WTC11 (cell line): ENCODE data around the gene CAB39. TPM values are rescaled to one million over a fixed set of nuclear protein-coding genes. Genes with fewer than 3 reads are reported as not detected.

Experiments
- ATAC-seq: fragments of 200-7000 bp; cut with Tn5 transposase; 2 replicates; pipeline ENCODE4 v1.10.0; 2021; ENCODE audit warnings: mild to moderate bottlenecking, moderate library complexity
- CTCF ChIA-PET: fragments of 300-600 bp; sonication (Branson Sonifier 250); formaldehyde crosslinking; loops from one replicate; lab custom pipeline; 2021; ENCODE audit warnings: antibody characterized with exemption; lab: Charles Lee
- POLR2A ChIA-PET: fragments of 350-600 bp; sonication (Branson Sonifier 250); formaldehyde crosslinking; loops from one replicate; lab custom pipeline; 2021; ENCODE audit warnings: antibody characterized with exemption; lab: Charles Lee
- DNase-seq: peaks from one replicate; pipeline ENCODE4 v3.0.0; 2021; ENCODE audit warnings: low spot score
- H3K27ac Mint-ChIP-seq: 2 replicates; pipeline ENCODE4 v1.8.0; 2021; ENCODE audit warnings: mixed read lengths
- H3K27me3 Mint-ChIP-seq: 2 replicates; pipeline ENCODE4 v1.8.0; 2021; ENCODE audit warnings: low read depth, mild to moderate bottlenecking, moderate library complexity, mixed read lengths
- H3K36me3 Mint-ChIP-seq: 2 replicates; pipeline ENCODE4 v1.8.0; 2021; ENCODE audit warnings: mixed read lengths
- H3K4me1 Mint-ChIP-seq: 2 replicates; pipeline ENCODE4 v1.8.0; 2022; ENCODE audit warnings: mixed read lengths
- H3K4me3 Mint-ChIP-seq: 2 replicates; pipeline ENCODE4 v1.8.0; 2021; ENCODE audit warnings: mild to moderate bottlenecking, moderate library complexity, mixed read lengths
- H3K9me3 Mint-ChIP-seq: 2 replicates; pipeline ENCODE4 v1.8.0; 2021; ENCODE audit warnings: mixed read lengths
- AFF4 ChIP-seq: sonication (generic); formaldehyde crosslinking; IDR thresholded peaks from 2 replicates; pipeline ENCODE4 v1.8.1; 2023; ENCODE audit warnings: mild to moderate bottlenecking, missing genetic modification reagents, borderline replicate concordance
- ATF6 ChIP-seq: sonication (generic); formaldehyde crosslinking; IDR thresholded peaks from 2 replicates; pipeline ENCODE4 v1.8.1; 2023; ENCODE audit warnings: mild to moderate bottlenecking, missing genetic modification reagents
- CBFB ChIP-seq: sonication (generic); formaldehyde crosslinking; IDR thresholded peaks from 2 replicates; pipeline ENCODE4 v1.8.1; 2022; ENCODE audit warnings: mild to moderate bottlenecking, low read depth, missing genetic modification reagents
- CREB1 ChIP-seq: sonication (generic); formaldehyde crosslinking; IDR thresholded peaks from 2 replicates; pipeline ENCODE4 v1.8.0; 2023; ENCODE audit warnings: mild to moderate bottlenecking, missing genetic modification reagents
- CREM ChIP-seq: sonication (generic); formaldehyde crosslinking; IDR thresholded peaks from 2 replicates; pipeline ENCODE4 v1.8.1; 2022; ENCODE audit warnings: mild to moderate bottlenecking, missing genetic modification reagents, moderate library complexity
- E2F4 ChIP-seq: sonication (generic); formaldehyde crosslinking; IDR thresholded peaks from 2 replicates; pipeline ENCODE4 v1.8.1; 2022; ENCODE audit warnings: low read depth, mild to moderate bottlenecking, moderate library complexity, missing genetic modification reagents, borderline replicate concordance
- GABPB1 ChIP-seq: sonication (generic); formaldehyde crosslinking; IDR thresholded peaks from 2 replicates; pipeline ENCODE4 v1.8.1; 2023; ENCODE audit warnings: mild to moderate bottlenecking, missing genetic modification reagents
- IRF2 ChIP-seq: sonication (generic); formaldehyde crosslinking; IDR thresholded peaks from 2 replicates; pipeline ENCODE4 v1.8.0; 2022; ENCODE audit warnings: low read depth, missing genetic modification reagents, borderline replicate concordance
- JAZF1 ChIP-seq: fragments of 250-450 bp; sonication (Bioruptor Pico); IDR thresholded peaks from 2 replicates; pipeline ENCODE4 v1.9.0; 2021; ENCODE audit warnings: moderate library complexity, mild to moderate bottlenecking, inconsistent platforms
- SMAD4 ChIP-seq: sonication (generic); formaldehyde crosslinking; IDR thresholded peaks from 2 replicates; pipeline ENCODE4 v1.8.0; 2022; ENCODE audit warnings: mild to moderate bottlenecking, missing genetic modification reagents
- ZBTB21 ChIP-seq: sonication (generic); formaldehyde crosslinking; IDR thresholded peaks from 2 replicates; pipeline ENCODE4 v1.8.1; 2023; ENCODE audit warnings: mild to moderate bottlenecking, missing genetic modification reagents, borderline replicate concordance
- ZMAT4 ChIP-seq: fragments of 250-450 bp; sonication (Bioruptor Pico); IDR thresholded peaks from 2 replicates; pipeline ENCODE4 v1.9.0; 2021; ENCODE audit warnings: mild to moderate bottlenecking
- ZNF121 ChIP-seq: sonication (generic); formaldehyde crosslinking; IDR thresholded peaks from 2 replicates; pipeline ENCODE4 v1.8.0; 2023; ENCODE audit warnings: missing genetic modification reagents
- ZNF219 ChIP-seq: sonication (generic); formaldehyde crosslinking; IDR thresholded peaks from 2 replicates; pipeline ENCODE4 v1.8.0; 2023; ENCODE audit warnings: missing genetic modification reagents, mild to moderate bottlenecking, borderline replicate concordance
- ZNF423 ChIP-seq: fragments of 250-450 bp; sonication (Bioruptor Pico); IDR thresholded peaks from 2 replicates; pipeline ENCODE4 v2.1.2; 2022; ENCODE audit warnings: mild to moderate bottlenecking, moderate library complexity
- ZSCAN18 ChIP-seq: fragments of 250-450 bp; sonication (Bioruptor Pico); IDR thresholded peaks from 2 replicates; pipeline ENCODE4 v2.1.2; 2022; ENCODE audit warnings: mild to moderate bottlenecking, moderate library complexity
- total RNA-seq: library from RNA; stranded (reverse); gene quantifications from 3 replicates; pipeline ENCODE4 v1.2.3, GENCODE V29; 2021
- TF ChIP-seq, protein P1 (sequence below): sonication (generic); formaldehyde crosslinking; IDR thresholded peaks from 2 replicates; pipeline ENCODE4 v1.8.0; 2022; ENCODE audit warnings: mild to moderate bottlenecking, missing genetic modification reagents
- TF ChIP-seq, protein P2 (sequence below): sonication (generic); formaldehyde crosslinking; IDR thresholded peaks from 2 replicates; pipeline ENCODE4 v1.8.0; 2022; ENCODE audit warnings: mild to moderate bottlenecking, missing genetic modification reagents
- TF ChIP-seq, protein P3 (sequence below): sonication (generic); formaldehyde crosslinking; conservative IDR thresholded peaks from 2 replicates; pipeline ENCODE4 v1.8.1; 2023; ENCODE audit warnings: mild to moderate bottlenecking, low read depth, missing genetic modification reagents, moderate library complexity

CAB39 gene
- total RNA-seq, 1 experiment from 2014 or later: 36.9 TPM

- TF ChIP-seq, protein P1, sequence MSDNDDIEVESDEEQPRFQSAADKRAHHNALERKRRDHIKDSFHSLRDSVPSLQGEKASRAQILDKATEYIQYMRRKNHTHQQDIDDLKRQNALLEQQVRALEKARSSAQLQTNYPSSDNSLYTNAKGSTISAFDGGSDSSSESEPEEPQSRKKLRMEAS: no peak
- TF ChIP-seq SMAD4 (CRISPR knock-in tag): no peak
- TF ChIP-seq, all 79 proteins: peak for 0
Observed at GRCh38 chr2:230677201-230677946, 35.3 kb upstream of the CAB39 start (continued).

DNA sequence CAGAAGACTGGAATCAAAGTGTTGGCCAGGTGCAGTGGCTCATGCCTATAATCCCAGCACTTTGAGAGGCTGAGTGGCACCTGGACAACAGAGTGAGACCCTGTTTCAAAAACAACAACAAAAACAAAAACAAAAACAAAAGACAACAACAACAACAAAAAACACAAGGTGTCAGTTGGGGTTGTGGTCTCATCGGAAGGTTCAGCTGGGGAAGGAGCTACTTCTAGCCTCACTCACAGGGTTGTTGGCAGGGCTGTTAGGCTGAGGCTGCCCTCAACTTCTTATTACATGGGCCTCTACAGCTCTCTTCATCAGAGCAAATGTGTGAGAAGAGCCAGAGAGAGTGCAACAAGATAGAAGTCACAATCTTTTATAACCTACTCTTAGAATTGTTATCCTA lies 34.6 kb upstream of the CAB39 start:
- no peak for ATAC-seq
- POLR2A ChIA-PET: no interaction called here
- Mint-ChIP-seq H3K27ac (no peak overlapping the region), H3K9me3 (peaks cover 19% of the 10 kb centered on the region), H3K4me1 (no peaks in the 10 kb centered on the region), H3K36me3 (peaks cover 10% of the 10 kb centered on the region), H3K27me3 (peaks cover 7% of the 10 kb centered on the region), H3K4me3 (no peak overlapping the region)
- no peak for TF ChIP-seq GABPB1 (CRISPR knock-in tag)
- TF ChIP-seq CREB1 (CRISPR knock-in tag): no peak
- TF ChIP-seq JAZF1 (CRISPR knock-in tag): no peak
- TF ChIP-seq AFF4 (CRISPR knock-in tag): no peak
- TF ChIP-seq ATF6: no peak
- TF ChIP-seq CREM (CRISPR knock-in tag): no peak
- TF ChIP-seq, protein P1: no peak
- TF ChIP-seq CBFB (CRISPR knock-in tag): no peak
- no peak for TF ChIP-seq ZSCAN18
- TF ChIP-seq ZMAT4 (CRISPR knock-in tag): no peak
- TF ChIP-seq, protein P2, sequence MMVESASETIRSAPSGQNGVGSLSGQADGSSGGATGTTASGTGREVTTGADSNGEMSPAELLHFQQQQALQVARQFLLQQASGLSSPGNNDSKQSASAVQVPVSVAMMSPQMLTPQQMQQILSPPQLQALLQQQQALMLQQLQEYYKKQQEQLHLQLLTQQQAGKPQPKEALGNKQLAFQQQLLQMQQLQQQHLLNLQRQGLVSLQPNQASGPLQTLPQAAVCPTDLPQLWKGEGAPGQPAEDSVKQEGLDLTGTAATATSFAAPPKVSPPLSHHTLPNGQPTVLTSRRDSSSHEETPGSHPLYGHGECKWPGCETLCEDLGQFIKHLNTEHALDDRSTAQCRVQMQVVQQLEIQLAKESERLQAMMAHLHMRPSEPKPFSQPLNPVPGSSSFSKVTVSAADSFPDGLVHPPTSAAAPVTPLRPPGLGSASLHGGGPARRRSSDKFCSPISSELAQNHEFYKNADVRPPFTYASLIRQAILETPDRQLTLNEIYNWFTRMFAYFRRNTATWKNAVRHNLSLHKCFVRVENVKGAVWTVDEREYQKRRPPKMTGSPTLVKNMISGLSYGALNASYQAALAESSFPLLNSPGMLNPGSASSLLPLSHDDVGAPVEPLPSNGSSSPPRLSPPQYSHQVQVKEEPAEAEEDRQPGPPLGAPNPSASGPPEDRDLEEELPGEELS (CRISPR knock-in tag): no peak
- no peak for TF ChIP-seq E2F4 (CRISPR knock-in tag)
- TF ChIP-seq ZNF121 (CRISPR knock-in tag): no peak
- TF ChIP-seq, protein P3, sequence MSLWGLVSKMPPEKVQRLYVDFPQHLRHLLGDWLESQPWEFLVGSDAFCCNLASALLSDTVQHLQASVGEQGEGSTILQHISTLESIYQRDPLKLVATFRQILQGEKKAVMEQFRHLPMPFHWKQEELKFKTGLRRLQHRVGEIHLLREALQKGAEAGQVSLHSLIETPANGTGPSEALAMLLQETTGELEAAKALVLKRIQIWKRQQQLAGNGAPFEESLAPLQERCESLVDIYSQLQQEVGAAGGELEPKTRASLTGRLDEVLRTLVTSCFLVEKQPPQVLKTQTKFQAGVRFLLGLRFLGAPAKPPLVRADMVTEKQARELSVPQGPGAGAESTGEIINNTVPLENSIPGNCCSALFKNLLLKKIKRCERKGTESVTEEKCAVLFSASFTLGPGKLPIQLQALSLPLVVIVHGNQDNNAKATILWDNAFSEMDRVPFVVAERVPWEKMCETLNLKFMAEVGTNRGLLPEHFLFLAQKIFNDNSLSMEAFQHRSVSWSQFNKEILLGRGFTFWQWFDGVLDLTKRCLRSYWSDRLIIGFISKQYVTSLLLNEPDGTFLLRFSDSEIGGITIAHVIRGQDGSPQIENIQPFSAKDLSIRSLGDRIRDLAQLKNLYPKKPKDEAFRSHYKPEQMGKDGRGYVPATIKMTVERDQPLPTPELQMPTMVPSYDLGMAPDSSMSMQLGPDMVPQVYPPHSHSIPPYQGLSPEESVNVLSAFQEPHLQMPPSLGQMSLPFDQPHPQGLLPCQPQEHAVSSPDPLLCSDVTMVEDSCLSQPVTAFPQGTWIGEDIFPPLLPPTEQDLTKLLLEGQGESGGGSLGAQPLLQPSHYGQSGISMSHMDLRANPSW (CRISPR knock-in tag): no peak
- TF ChIP-seq ZBTB21 (CRISPR knock-in tag): no peak
- no peak for TF ChIP-seq ZNF423 (CRISPR knock-in tag)
- TF ChIP-seq ZNF219 (CRISPR knock-in tag): no peak
- no peak for TF ChIP-seq IRF2 (CRISPR knock-in tag)
- DNase-seq: no peak
- CTCF ChIA-PET: no interaction called here
